Neuronal stem cell (in vitro differentiated cells): ENCODE data around the gene ANKRD33B.
"Not testable (repeated sequence)": the region's sequence is repeated elsewhere in the genome, so short reads cannot be mapped to it uniquely, and the experiment has no call there.

Experiments used
- DNase-seq: peaks from one replicate; pipeline ENCODE4 v3.0.0-alpha.2; 2013; ENCODE audit warnings: low spot score
- H2AFZ ChIP-seq: one replicate; pipeline ENCODE4 v1.6.1; 2013; ENCODE audit warnings: mild to moderate bottlenecking, low read length, inconsistent platforms
- H2AK5ac ChIP-seq: 2 replicates; pipeline ENCODE4 v1.6.1; 2013; ENCODE audit warnings: low read depth, mild to moderate bottlenecking, inconsistent platforms, low read length, moderate library complexity, mixed read lengths
- H2BK120ac ChIP-seq: 2 replicates; pipeline ENCODE4 v1.6.1; 2013; ENCODE audit warnings: low read depth, mild to moderate bottlenecking, inconsistent platforms, low read length, moderate library complexity, mixed read lengths
- H2BK12ac ChIP-seq: one replicate; pipeline ENCODE4 v1.6.1; 2013; ENCODE audit warnings: low read length, inconsistent platforms
- H2BK15ac ChIP-seq: 2 replicates; pipeline ENCODE4 v1.6.1; 2013; ENCODE audit warnings: mild to moderate bottlenecking, low read length, inconsistent platforms, mixed read lengths
- H2BK5ac ChIP-seq: one replicate; pipeline ENCODE4 v1.6.1; 2013; ENCODE audit warnings: inconsistent platforms, mild to moderate bottlenecking, low read length, moderate library complexity
- H3K14ac ChIP-seq: one replicate; pipeline ENCODE4 v1.6.1; 2013; ENCODE audit warnings: low read length, inconsistent platforms
- H3K18ac ChIP-seq: 2 replicates; pipeline ENCODE4 v1.6.1; 2013; ENCODE audit warnings: low read length, inconsistent platforms
- H3K23ac ChIP-seq: 2 replicates; pipeline ENCODE4 v1.6.1; 2013; ENCODE audit warnings: low read depth, mild to moderate bottlenecking, mixed read lengths, low read length, inconsistent platforms; ENCODE audit not compliant: poor library complexity
- H3K27ac ChIP-seq: replicated peaks from 3 replicates; pipeline ENCODE4 v1.5.1; 2013; ENCODE audit warnings: low read length, inconsistent platforms
- H3K27me3 ChIP-seq, 3 experiments: 2 replicates each; pipeline ENCODE4 v1.6.1; 2013; ENCODE audit warnings: low read length in 3 of 3, mild to moderate bottlenecking in 2 of 3, inconsistent platforms in 1 of 3, low read depth in 1 of 3, mixed read lengths in 1 of 3, moderate library complexity in 1 of 3; ENCODE audit not compliant: control insufficient read depth in 3 of 3, insufficient read depth in 3 of 3
- H3K36me3 ChIP-seq, 2 donors: replicated peaks in 1 of 2; 2 replicates each; pipeline ENCODE4 v1.6.1; 2013; ENCODE audit warnings: low read length in 2 of 2; ENCODE audit not compliant: control insufficient read depth in 2 of 2, insufficient read depth in 2 of 2
- H3K4ac ChIP-seq: 2 replicates; pipeline ENCODE4 v1.6.1; 2013; ENCODE audit warnings: inconsistent platforms, mild to moderate bottlenecking, low read length, moderate library complexity
- H3K4me1 ChIP-seq, 2 donors: 1 replicate in 1 of 2; 2 replicates in 1 of 2; pipeline ENCODE4 v1.6.1; 2013; ENCODE audit warnings: low read length in 2 of 2, low read depth in 1 of 2; ENCODE audit not compliant: control insufficient read depth in 2 of 2, insufficient read depth in 1 of 2
- H3K4me2 ChIP-seq: one replicate; pipeline ENCODE4 v1.6.1; 2013; ENCODE audit warnings: mild to moderate bottlenecking, low read length, inconsistent platforms; ENCODE audit not compliant: insufficient read depth, poor library complexity, severe bottlenecking
- H3K4me3 ChIP-seq, 2 donors: 2 replicates each; pipeline ENCODE4 v1.5.1; 2013; ENCODE audit warnings: low read length in 2 of 2, mild to moderate bottlenecking in 2 of 2, inconsistent platforms in 1 of 2, moderate library complexity in 1 of 2
- H3K79me1 ChIP-seq: one replicate; pipeline ENCODE4 v1.6.1; 2013; ENCODE audit warnings: low read depth, mild to moderate bottlenecking, inconsistent platforms, low read length, moderate library complexity
- H3K9ac ChIP-seq: one replicate; pipeline ENCODE4 v1.6.1; 2013; ENCODE audit warnings: mild to moderate bottlenecking, low read depth, low read length, inconsistent platforms; ENCODE audit not compliant: poor library complexity
- H3K9me3 ChIP-seq, 2 donors: replicated peaks in 1 of 2; 2 replicates each; pipeline versions ENCODE3 to v1.6.1; 2013; ENCODE audit warnings: low read length in 2 of 2, mild to moderate bottlenecking in 2 of 2, inconsistent platforms in 1 of 2, low read depth in 1 of 2, mixed read lengths in 1 of 2, moderate library complexity in 1 of 2; ENCODE audit not compliant: control insufficient read depth in 2 of 2, insufficient read depth in 1 of 2
- H4K8ac ChIP-seq: one replicate; pipeline ENCODE4 v1.6.1; 2013; ENCODE audit warnings: low read depth, mild to moderate bottlenecking, inconsistent platforms, low read length, moderate library complexity
- H4K91ac ChIP-seq: one replicate; pipeline ENCODE4 v1.6.1; 2013; ENCODE audit warnings: low read length, low read depth, mild to moderate bottlenecking, inconsistent platforms; ENCODE audit not compliant: poor library complexity
- WGBS, 2 donors: extraction: QIAGEN DNeasy Blood & Tissue Kit; methylation state at CpG; one replicate each; pipeline ENCODE4 v1.1.7; 2013; ENCODE audit warnings: missing lambda C conversion rate in 2 of 2, mixed read lengths in 1 of 2; ENCODE audit not compliant: insufficient read length in 2 of 2, insufficient replicate concordance in 1 of 2; ENCODE audit errors: extremely low coverage in 2 of 2; 5-methylcytosine and 5-hydroxymethylcytosine counted together

Gene ANKRD33B

GRCh38 chr5:10570540-10570939, 6.7 kb downstream of the ANKRD33B start:
- H3K79me1 ChIP-seq, H2AFZ ChIP-seq, H3K14ac ChIP-seq, H2BK5ac ChIP-seq, H2AK5ac ChIP-seq, H2BK15ac ChIP-seq, H3K36me3 ChIP-seq, H3K4me2 ChIP-seq, H3K4me3 ChIP-seq, H3K4ac ChIP-seq, DNase-seq, H3K9me3 ChIP-seq, H3K18ac ChIP-seq, H4K91ac ChIP-seq, H3K9ac ChIP-seq, H3K27ac ChIP-seq, H3K23ac ChIP-seq, H4K8ac ChIP-seq, H2BK12ac ChIP-seq, H2BK120ac ChIP-seq: not testable (repeated sequence)
- Histone ChIP-seq H3K27me3 (peaks cover 0 to 10% (median 7%) of the 10 kb centered on the region in 3 experiments), H3K4me1 (peaks cover 8 to 16% of the 10 kb centered on the region in 2 donors)
- WGBS, 2 donors: no CpG with 5 or more reads among the region's 2 CpGs

- peaks cover 0 to 3% of the 10 kb centered on the region in 2 donors for H3K9me3 ChIP-seq
- H3K79me1 ChIP-seq: no peaks in the 10 kb centered on the region
- no peak overlapping the region for H3K18ac ChIP-seq
- no peak overlapping the region for H2AFZ ChIP-seq
- no peak overlapping the region for H2BK5ac ChIP-seq
- H3K27ac ChIP-seq: no peak overlapping the region
- no peak overlapping the region for H3K14ac ChIP-seq
- H3K4ac ChIP-seq: no peak overlapping the region
- no peak overlapping the region for H4K91ac ChIP-seq
- H3K4me2 ChIP-seq: no peak overlapping the region
- H3K4me1 ChIP-seq: peaks cover 4 to 6% of the 10 kb centered on the region in 2 donors
- H3K36me3 ChIP-seq: no peaks in the 10 kb centered on the region
- no peak overlapping the region for H3K4me3 ChIP-seq
- H2AK5ac ChIP-seq: no peak overlapping the region
- H2BK15ac ChIP-seq: no peak overlapping the region
- peak overlapping the region; percentile 15 for H3K9ac ChIP-seq
- H3K27me3 ChIP-seq: no peaks in the 10 kb centered on the region
- DNase-seq: no peak
- no CpG with 5 or more reads among the region's 7 CpGs for WGBS, 2 donors
- H2BK120ac ChIP-seq: no peak overlapping the region
- no peak overlapping the region for H3K23ac ChIP-seq
- H2BK12ac ChIP-seq: no peak overlapping the region
- H4K8ac ChIP-seq: no peak overlapping the region
Measured at GRCh38 chr5:10572451-10572850, 8.6 kb downstream of the ANKRD33B start.

GRCh38 chr5:10573487-10574145, 9.7 kb downstream of the ANKRD33B start:
- Histone ChIP-seq H2BK5ac (no peak overlapping the region), H3K14ac (no peak overlapping the region), H2BK12ac (no peak overlapping the region), H3K4me2 (no peak overlapping the region), H3K9me3 (peaks cover 0 to 3% of the 10 kb centered on the region in 2 donors), H3K23ac (no peak overlapping the region), H3K18ac (no peak overlapping the region), H3K4ac (no peak overlapping the region), H2BK15ac (no peak overlapping the region), H3K4me3 (no peak overlapping the region), H3K27ac (no peak overlapping the region), H4K91ac (no peak overlapping the region), H3K79me1 (no peaks in the 10 kb centered on the region), H2BK120ac (no peak overlapping the region), H3K9ac (no peak overlapping the region), H4K8ac (no peak overlapping the region), H2AFZ (no peak overlapping the region), H2AK5ac (no peak overlapping the region), H3K4me1 (peaks cover 4 to 11% of the 10 kb centered on the region in 2 donors), H3K36me3 (no peaks in the 10 kb centered on the region), H3K27me3 (no peaks in the 10 kb centered on the region)
- WGBS, 2 donors: no CpG with 5 or more reads among the region's 8 CpGs
- no peak for DNase-seq

DNA sequence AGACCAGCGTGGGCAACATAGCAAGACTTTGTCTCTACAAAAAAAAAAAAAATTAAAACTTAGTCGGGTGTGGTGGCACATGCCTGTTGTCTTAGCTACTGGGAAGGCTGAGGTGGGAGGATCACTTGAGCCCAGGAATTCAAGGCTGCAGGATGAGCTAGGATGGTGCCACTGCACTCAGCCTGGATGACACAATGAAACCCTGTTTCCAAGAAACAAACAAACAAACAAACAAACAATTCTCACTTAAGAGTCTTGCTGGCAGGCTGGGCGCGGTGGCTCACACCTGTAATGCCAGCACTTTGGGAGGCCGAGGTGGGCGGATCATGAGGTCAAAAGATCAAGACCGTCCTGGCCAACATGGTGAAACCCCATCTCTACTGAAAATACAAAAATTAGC, 11.0 kb downstream of the ANKRD33B start:
- not testable (repeated sequence) for H3K4ac ChIP-seq, H3K9ac ChIP-seq, H3K79me1 ChIP-seq, H3K9me3 ChIP-seq, H3K4me3 ChIP-seq, H3K4me2 ChIP-seq, H3K36me3 ChIP-seq, H3K27ac ChIP-seq, H2BK120ac ChIP-seq, DNase-seq, H4K8ac ChIP-seq, H3K23ac ChIP-seq, H3K27me3 ChIP-seq, H3K14ac ChIP-seq, H2BK5ac ChIP-seq, H2BK12ac ChIP-seq, H2AK5ac ChIP-seq, H3K18ac ChIP-seq, H4K91ac ChIP-seq, H2AFZ ChIP-seq, H2BK15ac ChIP-seq
- peaks cover 4 to 11% of the 10 kb centered on the region in 2 donors for H3K4me1 ChIP-seq
- WGBS, 2 donors: no CpG with 5 or more reads among the region's 7 CpGs
